ENCODE results near the gene PRR35.
"Not testable (repeated sequence)": the region's sequence is repeated elsewhere in the genome, so short reads cannot be mapped to it uniquely, and the experiment has no call there.

DNA sequence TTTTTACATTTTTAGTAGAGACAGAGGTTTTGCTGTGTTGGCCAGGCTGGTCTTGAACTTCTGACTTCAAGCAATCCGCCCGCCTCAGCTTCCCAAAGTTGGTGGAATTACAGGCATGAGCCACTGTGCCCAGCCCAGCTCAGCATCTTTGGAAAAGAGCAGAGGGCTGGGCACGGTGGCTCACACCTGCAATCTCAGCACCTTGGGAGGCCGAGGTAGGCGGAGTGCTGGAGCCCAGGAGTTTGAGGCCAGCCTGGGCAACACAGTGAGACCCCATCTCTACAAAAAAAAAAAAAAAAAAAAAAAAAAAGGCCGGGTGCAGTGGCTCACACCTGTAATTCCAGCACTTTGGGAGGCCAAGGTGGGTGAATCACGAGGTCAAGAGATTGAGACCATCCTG is 37.5 kb downstream of the PRR35 start:
- TF ChIP-seq, protein P1, sequence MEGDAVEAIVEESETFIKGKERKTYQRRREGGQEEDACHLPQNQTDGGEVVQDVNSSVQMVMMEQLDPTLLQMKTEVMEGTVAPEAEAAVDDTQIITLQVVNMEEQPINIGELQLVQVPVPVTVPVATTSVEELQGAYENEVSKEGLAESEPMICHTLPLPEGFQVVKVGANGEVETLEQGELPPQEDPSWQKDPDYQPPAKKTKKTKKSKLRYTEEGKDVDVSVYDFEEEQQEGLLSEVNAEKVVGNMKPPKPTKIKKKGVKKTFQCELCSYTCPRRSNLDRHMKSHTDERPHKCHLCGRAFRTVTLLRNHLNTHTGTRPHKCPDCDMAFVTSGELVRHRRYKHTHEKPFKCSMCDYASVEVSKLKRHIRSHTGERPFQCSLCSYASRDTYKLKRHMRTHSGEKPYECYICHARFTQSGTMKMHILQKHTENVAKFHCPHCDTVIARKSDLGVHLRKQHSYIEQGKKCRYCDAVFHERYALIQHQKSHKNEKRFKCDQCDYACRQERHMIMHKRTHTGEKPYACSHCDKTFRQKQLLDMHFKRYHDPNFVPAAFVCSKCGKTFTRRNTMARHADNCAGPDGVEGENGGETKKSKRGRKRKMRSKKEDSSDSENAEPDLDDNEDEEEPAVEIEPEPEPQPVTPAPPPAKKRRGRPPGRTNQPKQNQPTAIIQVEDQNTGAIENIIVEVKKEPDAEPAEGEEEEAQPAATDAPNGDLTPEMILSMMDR (optimal IDR thresholded peaks at IDR 0.05 in 1 of 3, IDR thresholded peaks at IDR 0.05 in 1 of 3, conservative IDR thresholded peaks at IDR 0.05 in 1 of 3; ENCODE audit: extremely low read depth in 1 of 3, insufficient read depth in 2 of 3, low read length in 3 of 3), result not testable (repeated sequence)
- not testable (repeated sequence) for TF ChIP-seq EZH2 (IDR thresholded peaks at IDR 0.05; ENCODE audit: low read length)

All from keratinocyte (primary cell).